HG02885 (cell line): Measurements from ENCODE around the gene KRT34.
"Not testable (repeated sequence)": the region's sequence is repeated elsewhere in the genome, so short reads cannot be mapped to it uniquely, and the experiment has no call there.

ENCODE experiments used
- ATAC-seq: cut with Tn5 transposase; IDR thresholded peaks from one replicate; pipeline ENCODE4 v1.9.1; 2021; ENCODE audit warnings: mild to moderate bottlenecking; ENCODE audit not compliant: unreplicated experiment, poor library complexity

KRT34 gene

GRCh38 chr17:41406205-41406604 is 24.1 kb upstream of the KRT34 start:
- ATAC-seq = no peak

GRCh38 chr17:41404024-41404671 is 22.0 kb upstream of the KRT34 start:
- no peak for ATAC-seq

GRCh38 chr17:41403404-41404023 is 21.4 kb upstream of the KRT34 start:
- no peak for ATAC-seq

- no peak for ATAC-seq
These were observed 20.1 kb upstream of the KRT34 start for GRCh38 chr17:41402161-41402560.

GRCh38 chr17:41396996-41397660 is 15.0 kb upstream of the KRT34 start, which contains the start of gene KRT31:
Gene KRT31, minus strand, starts transcription at chr17:41397608. Its CDS starts 69 bp downstream, at chr17:41397539.
- no peak for ATAC-seq

GRCh38 chr17:41396340-41396739 is 14.2 kb upstream of the KRT34 start:
- ATAC-seq = no peak

GRCh38 chr17:41395611-41396010 is 13.5 kb upstream of the KRT34 start:
- no peak for ATAC-seq

- not testable (repeated sequence) for ATAC-seq
These were observed 12.9 kb upstream of the KRT34 start for GRCh38 chr17:41395044-41395443.

- no peak for ATAC-seq
These were observed 12.3 kb upstream of the KRT34 start for GRCh38 chr17:41394254-41394996.

GRCh38 chr17:41393826-41394225 is 11.7 kb upstream of the KRT34 start:
- no peak for ATAC-seq

- ATAC-seq = no peak
These were observed 11.2 kb upstream of the KRT34 start for GRCh38 chr17:41393294-41393693.

- no peak for ATAC-seq
These were observed 10.2 kb upstream of the KRT34 start for GRCh38 chr17:41392278-41392677.

- ATAC-seq = no peak
These were observed 9.4 kb upstream of the KRT34 start for GRCh38 chr17:41391535-41391934.

- no peak for ATAC-seq
These were observed 8.4 kb upstream of the KRT34 start for GRCh38 chr17:41390411-41390938.

GRCh38 chr17:41387670-41388069 is 5.6 kb upstream of the KRT34 start:
- ATAC-seq = no peak

- no peak for ATAC-seq
These were observed 4.1 kb upstream of the KRT34 start for GRCh38 chr17:41386227-41386626.

GRCh38 chr17:41383690-41384089 is 1.6 kb upstream of the KRT34 start:
- no peak for ATAC-seq

GRCh38 chr17:41382394-41382793 is 288 bp upstream of the KRT34 start:
- ATAC-seq = no peak

GRCh38 chr17:41380091-41380490 is 2.0 kb downstream of the KRT34 start:
- ATAC-seq = not testable (repeated sequence)

- no peak for ATAC-seq
These were observed 4.6 kb downstream of the KRT34 start for GRCh38 chr17:41377546-41377945.

GRCh38 chr17:41369713-41370112 is 12.4 kb downstream of the KRT34 start, which contains the start of gene KRT33B:
Gene KRT33B, minus strand, starts transcription at chr17:41369813. Its CDS starts 63 bp downstream, at chr17:41369750.
- no peak for ATAC-seq
